ENCODE data around the gene CMPK1.

CMPK1 gene

DNA sequence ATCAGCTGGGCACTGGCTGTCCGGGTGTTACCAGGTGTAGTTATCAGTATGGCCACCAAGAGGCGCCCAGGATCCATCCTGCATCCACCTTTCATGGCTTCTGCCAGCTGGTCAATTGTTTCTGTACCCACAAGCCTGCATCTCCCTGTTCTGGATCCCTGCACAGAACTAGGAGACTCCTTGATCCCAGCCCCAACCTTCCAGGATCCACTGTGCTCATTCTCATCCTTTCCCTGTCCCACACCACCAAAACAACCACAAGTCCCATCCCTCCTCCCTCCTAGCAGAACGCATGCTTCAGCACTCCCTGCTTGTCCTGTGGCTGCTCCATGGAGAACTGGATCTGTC lies 55.3 kb downstream of the CMPK1 start:
- Histone ChIP-seq H3K9ac (ENCODE audit: low read depth in 1 of 2, low read length in 2 of 2) (no peak overlapping the region), H3K9me3 (ENCODE audit: control insufficient read depth in 2 of 2, low read length in 2 of 2) (no peaks in the 10 kb centered on the region), H3K27ac (ENCODE audit: low read depth in 2 of 2, low read length in 2 of 2) (no peak overlapping the region), H3K4me1 (ENCODE audit: control insufficient read depth in 2 of 2, insufficient read depth in 2 of 2, low read length in 2 of 2) (peaks cover 6 to 17% of the 10 kb centered on the region in 2 donors), H3K4me3 (ENCODE audit: low read length in 2 of 2) (no peak overlapping the region), H3K36me3 (ENCODE audit: control insufficient read depth in 2 of 2, insufficient read depth in 2 of 2, low read length in 2 of 2) (no peaks in the 10 kb centered on the region), H3K27me3 (ENCODE audit: control insufficient read depth in 2 of 2, insufficient read depth in 2 of 2, low read length in 2 of 2) (no peaks in the 10 kb centered on the region)

DNA sequence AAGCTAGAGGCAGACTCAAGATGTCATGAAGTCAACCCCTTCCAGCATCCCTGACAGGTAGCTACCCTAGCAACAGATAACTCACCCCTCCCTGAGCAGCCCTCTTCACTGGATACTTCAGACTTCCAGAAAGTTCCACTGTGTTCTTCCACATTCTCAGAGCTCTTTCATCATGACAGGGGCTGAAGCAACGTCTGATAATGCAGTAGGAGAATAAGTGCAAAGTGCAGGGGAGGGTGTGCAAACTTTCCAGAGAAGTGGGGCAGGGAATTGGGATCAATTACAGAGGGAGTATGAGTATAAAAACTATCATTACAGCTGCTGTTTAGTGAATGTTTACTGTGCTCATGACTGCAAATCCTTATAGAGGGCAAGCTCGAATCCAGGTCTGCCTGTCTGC lies 56.1 kb downstream of the CMPK1 start:
- Histone ChIP-seq H3K4me1 (ENCODE audit: control insufficient read depth in 2 of 2, insufficient read depth in 2 of 2, low read length in 2 of 2) (peaks cover 6 to 17% of the 10 kb centered on the region in 2 donors), H3K9me3 (ENCODE audit: control insufficient read depth in 2 of 2, low read length in 2 of 2) (no peaks in the 10 kb centered on the region), H3K27me3 (ENCODE audit: control insufficient read depth in 2 of 2, insufficient read depth in 2 of 2, low read length in 2 of 2) (no peaks in the 10 kb centered on the region), H3K4me3 (ENCODE audit: low read length in 2 of 2) (no peak overlapping the region), H3K36me3 (ENCODE audit: control insufficient read depth in 2 of 2, insufficient read depth in 2 of 2, low read length in 2 of 2) (no peaks in the 10 kb centered on the region), H3K9ac (ENCODE audit: low read depth in 1 of 2, low read length in 2 of 2) (no peak overlapping the region), H3K27ac (ENCODE audit: low read depth in 2 of 2, low read length in 2 of 2) (no peak overlapping the region)

DNA sequence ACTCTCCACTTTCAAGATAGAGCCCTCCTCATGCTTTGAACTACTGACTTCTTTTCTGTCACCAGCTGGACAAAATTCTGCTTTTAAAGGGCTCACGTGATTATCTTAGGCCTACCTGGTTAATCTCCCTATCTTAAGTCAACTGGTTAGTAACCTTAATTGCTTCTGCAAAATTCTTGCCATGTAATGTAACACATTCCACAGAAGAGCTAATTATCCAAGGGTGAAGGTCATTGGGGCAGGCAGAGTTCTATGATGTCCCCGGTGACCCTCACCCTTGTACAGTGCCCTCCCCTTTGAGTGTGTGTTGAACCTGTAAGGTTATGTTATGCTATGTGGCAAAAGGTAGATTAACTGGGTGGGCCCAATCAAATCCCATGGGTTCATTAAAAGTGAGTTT lies 57.3 kb downstream of the CMPK1 start:
- Histone ChIP-seq H3K4me3 (ENCODE audit: low read length in 2 of 2) (no peak overlapping the region), H3K9me3 (ENCODE audit: control insufficient read depth in 2 of 2, low read length in 2 of 2) (no peaks in the 10 kb centered on the region), H3K4me1 (ENCODE audit: control insufficient read depth in 2 of 2, insufficient read depth in 2 of 2, low read length in 2 of 2) (peaks cover 6 to 17% of the 10 kb centered on the region in 2 donors), H3K9ac (ENCODE audit: low read depth in 1 of 2, low read length in 2 of 2) (no peak overlapping the region), H3K27me3 (ENCODE audit: control insufficient read depth in 2 of 2, insufficient read depth in 2 of 2, low read length in 2 of 2) (no peaks in the 10 kb centered on the region), H3K36me3 (ENCODE audit: control insufficient read depth in 2 of 2, insufficient read depth in 2 of 2, low read length in 2 of 2) (no peaks in the 10 kb centered on the region), H3K27ac (ENCODE audit: low read depth in 2 of 2, low read length in 2 of 2) (peak overlapping the region in 1 of 2 donors; percentile 38)

DNA sequence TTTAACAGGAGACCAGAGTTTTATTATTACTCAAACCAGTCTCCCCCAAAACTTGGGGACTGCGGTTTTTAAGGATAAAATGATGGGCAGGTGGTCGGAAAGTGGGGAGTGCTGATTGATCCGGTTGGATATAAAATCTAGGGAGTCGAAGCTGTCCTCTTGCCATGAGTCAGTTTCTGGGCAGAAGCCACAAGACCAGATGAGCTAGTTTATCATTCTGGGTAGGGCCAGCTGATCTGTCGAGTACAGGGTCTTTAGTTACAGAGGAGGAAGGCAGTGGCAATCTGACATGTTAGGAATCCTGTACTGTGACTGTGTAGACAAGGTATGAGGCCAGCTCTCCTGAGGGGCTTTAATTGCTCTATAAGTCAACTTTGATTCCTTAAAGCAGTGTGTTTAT lies 59.6 kb downstream of the CMPK1 start:
- no peak overlapping the region for H3K27ac ChIP-seq (ENCODE audit: low read depth in 2 of 2, low read length in 2 of 2)
- H3K4me3 ChIP-seq (ENCODE audit: low read length in 2 of 2), result no peak overlapping the region
- no peak overlapping the region for H3K9ac ChIP-seq (ENCODE audit: low read depth in 1 of 2, low read length in 2 of 2)
- H3K4me1 ChIP-seq (ENCODE audit: control insufficient read depth in 2 of 2, insufficient read depth in 2 of 2, low read length in 2 of 2), result peaks cover 6 to 17% of the 10 kb centered on the region in 2 donors
- no peaks in the 10 kb centered on the region for H3K36me3 ChIP-seq (ENCODE audit: control insufficient read depth in 2 of 2, insufficient read depth in 2 of 2, low read length in 2 of 2)
- H3K9me3 ChIP-seq (ENCODE audit: control insufficient read depth in 2 of 2, low read length in 2 of 2), result no peaks in the 10 kb centered on the region
- no peaks in the 10 kb centered on the region for H3K27me3 ChIP-seq (ENCODE audit: control insufficient read depth in 2 of 2, insufficient read depth in 2 of 2, low read length in 2 of 2)

DNA sequence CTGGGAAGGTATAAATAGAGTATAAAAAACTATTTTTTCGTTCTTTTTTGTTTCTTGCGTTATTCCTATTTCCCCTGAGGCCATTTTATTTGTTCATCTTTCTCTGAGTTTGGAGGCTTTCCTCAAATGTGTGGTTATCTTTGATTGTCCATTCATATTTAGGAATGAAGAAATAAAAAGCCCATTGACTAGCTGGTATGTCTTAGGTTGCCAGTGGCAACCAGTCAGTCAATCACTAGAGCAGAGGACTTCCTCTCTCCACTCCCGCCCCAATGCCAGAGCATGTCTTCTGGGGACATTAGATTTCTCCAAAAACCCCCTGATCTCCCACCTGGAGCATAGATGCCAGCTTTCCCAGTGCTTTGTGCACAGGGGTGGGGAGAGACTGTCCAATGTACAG lies 61.8 kb downstream of the CMPK1 start:
- no peaks in the 10 kb centered on the region for H3K27me3 ChIP-seq (ENCODE audit: control insufficient read depth in 2 of 2, insufficient read depth in 2 of 2, low read length in 2 of 2)
- no peak overlapping the region for H3K4me3 ChIP-seq (ENCODE audit: low read length in 2 of 2)
- peaks cover 0 to 4% of the 10 kb centered on the region in 2 donors for H3K4me1 ChIP-seq (ENCODE audit: control insufficient read depth in 2 of 2, insufficient read depth in 2 of 2, low read length in 2 of 2)
- no peak overlapping the region for H3K9ac ChIP-seq (ENCODE audit: low read depth in 1 of 2, low read length in 2 of 2)
- H3K27ac ChIP-seq (ENCODE audit: low read depth in 2 of 2, low read length in 2 of 2), result no peak overlapping the region
- H3K9me3 ChIP-seq (ENCODE audit: control insufficient read depth in 2 of 2, low read length in 2 of 2), result no peaks in the 10 kb centered on the region
- H3K36me3 ChIP-seq (ENCODE audit: control insufficient read depth in 2 of 2, insufficient read depth in 2 of 2, low read length in 2 of 2), result no peaks in the 10 kb centered on the region

DNA sequence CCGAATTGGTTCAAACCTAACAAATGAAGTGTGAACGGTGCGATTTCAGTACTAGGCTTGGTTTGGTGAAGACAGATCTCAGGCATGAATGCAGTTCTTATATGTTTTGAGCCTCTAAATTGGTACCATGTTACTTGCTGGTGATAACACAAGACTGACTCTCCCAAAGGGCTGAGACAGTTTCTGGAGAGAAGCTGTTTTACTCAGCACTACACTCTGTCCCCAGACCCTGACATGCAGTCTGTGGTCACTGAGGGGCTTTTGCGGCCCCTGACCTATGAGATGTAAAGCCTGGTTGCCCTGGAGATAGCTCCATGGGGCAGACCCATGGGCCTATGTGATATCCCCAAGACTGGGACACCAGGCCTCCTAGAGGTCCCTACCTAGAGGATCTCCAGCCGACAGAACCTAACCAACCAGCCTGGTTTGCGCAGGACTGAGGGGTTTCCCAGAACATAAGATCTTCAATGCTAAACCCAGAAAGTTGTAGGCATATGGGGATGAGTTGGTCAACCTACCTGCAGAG lies 63.1 kb downstream of the CMPK1 start:
- Histone ChIP-seq H3K27me3 (ENCODE audit: control insufficient read depth in 2 of 2, insufficient read depth in 2 of 2, low read length in 2 of 2) (no peaks in the 10 kb centered on the region), H3K4me3 (ENCODE audit: low read length in 2 of 2) (no peak overlapping the region), H3K9me3 (ENCODE audit: control insufficient read depth in 2 of 2, low read length in 2 of 2) (no peaks in the 10 kb centered on the region), H3K9ac (ENCODE audit: low read depth in 1 of 2, low read length in 2 of 2) (no peak overlapping the region), H3K36me3 (ENCODE audit: control insufficient read depth in 2 of 2, insufficient read depth in 2 of 2, low read length in 2 of 2) (no peaks in the 10 kb centered on the region), H3K27ac (ENCODE audit: low read depth in 2 of 2, low read length in 2 of 2) (no peak overlapping the region), H3K4me1 (ENCODE audit: control insufficient read depth in 2 of 2, insufficient read depth in 2 of 2, low read length in 2 of 2) (no peaks in the 10 kb centered on the region)

DNA sequence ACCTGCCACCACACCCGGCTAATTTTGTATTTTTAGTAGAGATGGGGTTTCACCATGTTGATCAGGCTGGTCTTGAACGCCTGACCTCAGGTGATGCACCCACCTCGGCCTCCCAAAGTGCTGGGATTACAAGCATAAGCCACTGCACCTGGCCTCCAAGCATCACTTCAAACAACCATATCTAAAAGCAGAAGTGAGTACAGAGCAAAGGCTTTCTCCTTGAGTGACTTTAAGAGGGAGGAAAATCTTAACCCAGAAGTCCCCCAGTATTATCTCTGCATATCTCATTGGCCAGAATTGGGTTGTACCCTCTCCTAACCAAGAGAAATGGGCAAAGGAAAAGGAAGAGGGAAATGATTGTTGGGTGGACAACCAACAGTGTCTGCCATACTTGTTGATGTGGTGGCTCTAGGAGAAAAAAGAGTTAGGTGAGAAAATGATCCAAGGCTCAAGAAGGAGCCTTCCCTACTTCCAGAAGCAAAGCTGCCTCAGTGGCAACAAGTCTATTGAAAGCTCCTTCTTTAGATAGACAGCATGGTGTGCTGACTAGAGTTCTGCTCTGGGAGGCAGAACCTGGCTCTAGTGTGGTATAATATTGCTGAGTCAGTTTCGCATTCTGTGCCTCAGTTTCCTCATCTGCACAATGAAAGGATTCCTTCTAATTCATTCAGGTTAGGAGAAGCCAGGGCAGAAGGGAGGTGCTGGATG lies 65.7 kb downstream of the CMPK1 start:
- Histone ChIP-seq H3K36me3 (ENCODE audit: control insufficient read depth in 2 of 2, insufficient read depth in 2 of 2, low read length in 2 of 2) (no peaks in the 10 kb centered on the region), H3K9ac (ENCODE audit: low read depth in 1 of 2, low read length in 2 of 2) (no peak overlapping the region), H3K27me3 (ENCODE audit: control insufficient read depth in 2 of 2, insufficient read depth in 2 of 2, low read length in 2 of 2) (no peaks in the 10 kb centered on the region), H3K4me1 (ENCODE audit: control insufficient read depth in 2 of 2, insufficient read depth in 2 of 2, low read length in 2 of 2) (no peaks in the 10 kb centered on the region), H3K27ac (ENCODE audit: low read depth in 2 of 2, low read length in 2 of 2) (no peak overlapping the region), H3K4me3 (ENCODE audit: low read length in 2 of 2) (no peak overlapping the region), H3K9me3 (ENCODE audit: control insufficient read depth in 2 of 2, low read length in 2 of 2) (no peaks in the 10 kb centered on the region)

DNA sequence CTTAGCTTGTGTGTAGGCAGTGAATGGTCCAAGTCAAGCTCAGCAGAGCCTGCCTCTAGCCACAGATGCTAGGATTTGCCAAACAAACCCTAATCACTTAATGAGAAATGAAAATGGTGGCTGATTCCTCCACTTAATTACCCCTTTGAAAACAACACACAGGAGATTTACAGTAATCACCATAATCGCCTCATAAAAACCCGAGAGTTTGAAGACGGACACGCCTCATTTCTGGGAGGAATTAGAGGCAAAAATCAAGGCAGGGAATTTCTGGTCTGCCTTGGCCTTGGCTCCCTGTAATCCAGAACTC lies 66.2 kb downstream of the CMPK1 start:
- H3K27me3 ChIP-seq (ENCODE audit: control insufficient read depth in 2 of 2, insufficient read depth in 2 of 2, low read length in 2 of 2), result no peaks in the 10 kb centered on the region

DNA sequence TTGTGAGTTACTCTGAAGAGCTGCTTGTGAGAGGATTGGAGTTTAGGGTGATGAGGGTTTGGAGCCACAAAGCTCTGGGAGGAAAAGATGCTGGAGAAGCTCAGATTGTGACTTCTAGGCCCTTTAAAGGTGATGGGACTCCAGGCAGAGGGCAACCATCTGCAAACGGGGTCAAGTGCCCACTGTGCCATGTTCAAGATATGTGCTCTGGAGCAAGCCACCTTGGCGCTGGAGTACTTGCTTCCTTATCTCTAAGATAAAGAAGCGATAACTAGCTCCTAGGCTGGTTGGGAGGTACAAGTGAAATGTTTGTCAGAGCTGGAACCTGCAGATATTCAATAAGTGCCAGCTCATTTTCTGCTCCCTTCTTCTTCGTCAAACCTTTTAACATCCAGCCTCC lies 68.2 kb downstream of the CMPK1 start:
- Histone ChIP-seq H3K27me3 (ENCODE audit: control insufficient read depth in 2 of 2, insufficient read depth in 2 of 2, low read length in 2 of 2) (no peaks in the 10 kb centered on the region), H3K27ac (ENCODE audit: low read depth in 2 of 2, low read length in 2 of 2) (no peak overlapping the region), H3K4me3 (ENCODE audit: low read length in 2 of 2) (no peak overlapping the region), H3K4me1 (ENCODE audit: control insufficient read depth in 2 of 2, insufficient read depth in 2 of 2, low read length in 2 of 2) (no peaks in the 10 kb centered on the region), H3K9me3 (ENCODE audit: control insufficient read depth in 2 of 2, low read length in 2 of 2) (no peaks in the 10 kb centered on the region), H3K9ac (ENCODE audit: low read depth in 1 of 2, low read length in 2 of 2) (no peak overlapping the region), H3K36me3 (ENCODE audit: control insufficient read depth in 2 of 2, insufficient read depth in 2 of 2, low read length in 2 of 2) (no peaks in the 10 kb centered on the region)

More for the DNA sequence above, 66.2 kb downstream of the CMPK1 start:
- Histone ChIP-seq H3K9ac (ENCODE audit: low read depth in 1 of 2, low read length in 2 of 2) (no peak overlapping the region), H3K4me1 (ENCODE audit: control insufficient read depth in 2 of 2, insufficient read depth in 2 of 2, low read length in 2 of 2) (no peaks in the 10 kb centered on the region), H3K27ac (ENCODE audit: low read depth in 2 of 2, low read length in 2 of 2) (no peak overlapping the region), H3K9me3 (ENCODE audit: control insufficient read depth in 2 of 2, low read length in 2 of 2) (no peaks in the 10 kb centered on the region), H3K4me3 (ENCODE audit: low read length in 2 of 2) (no peak overlapping the region), H3K36me3 (ENCODE audit: control insufficient read depth in 2 of 2, insufficient read depth in 2 of 2, low read length in 2 of 2) (no peaks in the 10 kb centered on the region)

DNA sequence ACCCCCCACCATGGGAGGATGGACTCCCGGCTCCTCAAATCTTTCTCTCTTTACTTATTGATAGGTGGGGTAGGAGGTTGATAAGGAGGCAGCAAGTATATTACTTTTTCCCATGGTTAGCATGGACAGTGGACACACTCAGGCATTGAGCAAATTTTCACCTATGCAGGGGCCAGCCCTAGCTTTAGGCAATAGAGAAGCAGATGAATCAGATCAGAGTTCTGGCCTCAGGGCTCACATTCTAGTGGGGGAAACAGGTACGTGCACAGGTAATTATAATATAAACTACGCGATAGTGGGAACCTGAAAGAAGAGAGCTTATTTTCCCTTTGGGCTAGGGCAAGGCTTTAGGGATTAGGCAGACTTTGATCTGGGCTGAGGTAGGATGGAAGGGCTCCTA lies 69.0 kb downstream of the CMPK1 start:
- no peak overlapping the region for H3K9ac ChIP-seq (ENCODE audit: low read depth in 1 of 2, low read length in 2 of 2)
- no peaks in the 10 kb centered on the region for H3K36me3 ChIP-seq (ENCODE audit: control insufficient read depth in 2 of 2, insufficient read depth in 2 of 2, low read length in 2 of 2)
- H3K9me3 ChIP-seq (ENCODE audit: control insufficient read depth in 2 of 2, low read length in 2 of 2), result no peaks in the 10 kb centered on the region
- no peak overlapping the region for H3K27ac ChIP-seq (ENCODE audit: low read depth in 2 of 2, low read length in 2 of 2)
- no peak overlapping the region for H3K4me3 ChIP-seq (ENCODE audit: low read length in 2 of 2)
- H3K27me3 ChIP-seq (ENCODE audit: control insufficient read depth in 2 of 2, insufficient read depth in 2 of 2, low read length in 2 of 2), result no peaks in the 10 kb centered on the region
- no peaks in the 10 kb centered on the region for H3K4me1 ChIP-seq (ENCODE audit: control insufficient read depth in 2 of 2, insufficient read depth in 2 of 2, low read length in 2 of 2)
